HG03457 (cell line): ENCODE data around the gene DDX52.
"Not testable (repeated sequence)": the region's sequence is repeated elsewhere in the genome, so short reads cannot be mapped to it uniquely, and the experiment has no call there.

Experiments
- ATAC-seq: cut with Tn5 transposase; IDR thresholded peaks from one replicate; pipeline ENCODE4 v1.9.1; 2021; ENCODE audit warnings: moderate number of reproducible peaks; ENCODE audit not compliant: unreplicated experiment

DDX52 gene

DNA sequence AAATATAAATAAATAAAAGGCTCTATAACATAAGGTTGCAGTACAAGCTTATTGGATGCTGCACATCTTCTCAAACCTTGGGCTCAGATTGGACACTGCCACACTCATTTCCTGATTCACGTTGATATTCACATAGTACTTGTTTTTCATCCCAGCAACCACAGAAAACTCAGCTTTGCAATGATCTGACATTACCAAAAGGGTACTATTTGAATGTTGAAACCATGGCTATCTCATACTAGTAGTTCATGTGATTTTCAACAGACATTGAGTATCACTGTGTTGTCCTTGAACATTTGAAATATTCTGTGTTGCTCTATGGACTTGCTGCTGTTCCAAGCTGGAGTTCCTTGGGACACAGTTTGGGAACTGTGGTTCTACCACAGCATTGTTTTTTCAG, 14.0 kb upstream of the DDX52 start:
- no peak for ATAC-seq

DNA sequence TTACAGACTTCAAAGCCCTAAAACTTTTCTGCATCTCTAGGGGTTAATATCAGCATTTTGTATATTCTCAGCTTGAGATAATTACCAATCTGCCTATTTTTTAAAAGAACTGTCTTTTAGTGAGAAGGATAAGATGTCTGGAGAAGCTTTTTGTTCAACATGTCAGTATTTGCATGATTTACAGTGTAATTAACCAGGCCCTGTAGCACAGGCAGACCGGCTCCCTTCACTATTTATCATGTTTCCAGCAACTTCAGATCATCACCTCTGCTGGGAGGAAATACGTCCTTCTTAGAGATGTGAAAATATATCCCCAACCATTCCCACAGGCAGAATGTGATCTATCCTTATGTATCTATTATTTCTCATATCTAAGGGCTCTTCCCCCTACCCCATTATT, 8.6 kb upstream of the DDX52 start:
- ATAC-seq = no peak

DNA sequence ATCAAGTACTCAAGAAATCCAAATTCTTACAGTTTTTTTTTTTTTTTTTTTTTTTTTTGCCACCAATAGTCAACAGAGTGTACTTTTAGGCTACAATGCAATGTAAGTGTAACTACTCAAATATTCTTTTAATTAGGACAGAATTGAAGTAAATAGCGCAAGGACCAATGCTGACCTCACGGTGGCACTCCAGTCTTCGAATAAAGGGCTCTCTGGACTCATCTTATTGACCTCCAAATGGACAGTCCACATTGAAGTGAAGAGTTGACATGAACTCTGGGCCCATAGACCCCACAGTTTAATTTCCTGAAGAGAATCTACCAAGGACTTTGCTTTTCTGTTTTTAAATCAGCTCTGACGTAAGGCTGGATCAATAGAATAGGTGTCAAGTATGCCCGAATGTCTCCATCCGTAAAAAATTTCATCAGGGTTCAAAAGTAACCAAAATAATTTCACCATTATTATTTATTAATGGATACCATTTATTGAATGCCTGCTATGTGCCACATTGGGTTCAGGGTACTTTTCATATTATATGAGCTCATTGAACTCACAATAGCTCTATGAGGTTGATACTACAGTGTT, 7.3 kb upstream of the DDX52 start:
- ATAC-seq = no peak

DNA sequence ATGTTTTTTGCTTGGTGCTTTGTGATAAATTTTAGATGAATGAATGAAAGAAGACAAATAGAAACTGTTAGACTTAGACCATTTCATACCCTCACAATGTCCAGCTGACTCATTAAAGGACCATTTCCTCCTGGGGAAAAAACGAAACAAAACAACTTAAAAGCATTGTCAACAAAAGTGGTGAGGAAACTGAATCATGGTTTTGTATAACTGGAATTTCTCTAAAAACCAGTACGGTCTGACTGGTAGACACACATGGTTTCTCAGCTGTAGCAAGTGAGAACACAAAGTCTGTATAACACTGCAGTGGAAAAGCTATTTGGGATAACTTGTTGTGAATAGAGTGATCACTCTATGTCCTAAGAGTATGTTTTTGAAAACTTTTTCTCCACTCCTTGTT, 5.3 kb upstream of the DDX52 start:
- no peak for ATAC-seq

DNA sequence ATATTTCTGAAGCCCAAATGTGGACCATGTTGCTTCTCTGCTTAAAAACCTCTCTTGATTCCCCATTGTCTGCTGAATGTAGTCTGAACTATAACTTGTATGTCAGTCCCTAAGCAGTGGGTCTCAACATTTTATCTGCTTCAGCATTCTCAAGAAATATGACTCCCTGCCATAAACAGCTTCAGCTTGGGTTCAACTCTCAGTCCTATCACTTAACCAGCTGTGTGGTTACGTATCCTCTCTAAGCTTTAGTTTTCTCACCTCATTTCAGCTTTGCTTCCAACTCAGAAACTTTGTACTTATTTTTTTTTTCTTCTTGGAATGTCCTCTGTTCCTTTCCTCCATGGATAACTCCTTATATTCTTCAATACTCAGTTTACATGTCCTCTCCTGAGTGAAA, 4.6 kb upstream of the DDX52 start:
- ATAC-seq = no peak

DNA sequence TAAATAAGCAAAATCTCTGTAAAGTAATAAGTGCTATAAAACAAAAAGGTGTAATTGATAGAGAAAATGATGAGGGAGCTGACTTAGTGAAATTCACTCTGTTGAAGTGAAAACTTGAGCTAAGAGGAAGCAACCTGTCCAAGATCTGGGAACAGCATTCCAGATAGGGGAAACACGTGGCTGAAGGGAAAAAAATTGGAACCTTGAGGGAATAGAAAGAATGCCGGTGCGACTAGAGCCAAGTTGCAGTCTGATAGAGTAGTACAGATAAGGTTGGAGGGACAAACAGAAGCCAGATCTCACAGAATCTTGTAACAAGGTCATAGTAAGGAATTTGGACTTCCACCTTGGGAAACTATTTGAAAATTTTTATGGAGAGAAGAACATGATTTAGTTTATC, 623 bp upstream of the DDX52 start:
- ATAC-seq = no peak

DNA sequence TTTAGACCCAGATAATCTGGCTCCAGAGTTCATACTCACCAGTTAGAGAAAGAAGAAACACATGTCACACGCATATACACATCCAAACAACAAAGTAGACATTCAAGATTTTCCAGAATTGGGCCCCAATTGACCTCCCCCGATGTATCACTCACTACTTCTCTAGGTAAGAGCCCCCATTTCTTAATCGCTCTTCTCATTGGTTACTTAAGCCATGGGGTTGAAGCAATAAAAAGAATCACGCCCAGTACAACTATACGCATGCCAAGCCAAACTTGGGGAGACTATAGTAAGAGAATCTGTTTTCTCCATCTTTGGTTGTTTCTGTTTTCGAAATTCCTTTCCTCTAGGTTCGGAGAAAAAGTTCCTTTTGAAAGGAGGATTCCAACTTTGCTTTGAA, 565 bp downstream of the DDX52 start:
- ATAC-seq = no peak

DNA sequence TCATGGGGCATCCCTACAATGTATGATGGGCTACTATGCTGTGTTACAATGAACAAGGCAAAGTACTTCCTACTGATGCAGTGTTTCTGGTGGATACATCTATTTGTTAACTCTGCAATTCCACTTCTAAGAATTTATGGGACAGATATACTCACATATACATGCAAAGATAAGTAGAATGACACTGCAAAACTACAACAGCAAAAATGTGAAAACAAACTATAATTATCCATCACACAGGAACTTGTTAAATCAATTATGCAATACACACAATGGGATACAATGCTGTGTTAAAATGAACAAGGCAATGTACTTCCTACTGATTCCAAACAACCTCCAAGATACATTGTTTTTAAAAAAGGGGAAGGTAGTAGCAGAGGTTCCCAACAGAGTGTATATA, 3.2 kb downstream of the DDX52 start:
- ATAC-seq = no peak

DNA sequence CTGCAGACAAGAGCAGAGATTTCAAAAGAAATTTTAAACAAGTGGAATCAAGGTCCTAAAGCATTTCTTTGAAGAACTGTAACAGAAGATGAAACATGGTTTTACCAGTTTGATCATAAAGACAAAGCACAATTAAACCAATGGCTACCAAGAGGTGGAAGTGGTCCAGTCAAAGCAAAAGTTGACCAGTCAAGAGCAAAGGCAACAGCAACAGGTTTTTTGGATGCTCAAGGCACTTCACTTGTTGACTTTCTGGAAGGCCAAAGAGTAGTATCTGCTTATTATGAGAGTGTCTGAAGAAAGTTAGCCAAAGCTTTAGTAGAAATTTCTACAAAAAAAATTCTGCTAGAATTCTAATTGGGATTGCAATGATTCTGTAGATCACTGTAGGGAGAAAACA, 5.3 kb downstream of the DDX52 start:
- no peak for ATAC-seq

DNA sequence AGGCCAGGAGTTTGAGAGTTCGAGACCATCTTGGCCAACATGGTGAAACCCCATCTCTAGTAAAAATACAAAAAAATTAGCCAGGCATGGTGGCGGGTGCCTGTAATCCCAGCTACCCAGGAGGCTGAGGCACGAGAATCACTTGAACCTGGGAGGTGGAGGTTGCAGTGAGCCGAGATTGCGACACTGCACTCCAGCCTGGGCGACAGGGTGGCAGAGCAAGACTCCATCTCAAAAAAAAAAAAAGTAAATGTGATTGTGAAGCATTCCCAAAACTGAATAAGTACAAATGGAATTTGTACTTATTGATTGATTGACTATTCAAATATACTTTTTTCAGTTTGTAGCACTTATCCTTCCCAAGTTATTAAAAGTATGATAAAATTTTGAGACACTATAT, 26.8 kb downstream of the DDX52 start:
- ATAC-seq = not testable (repeated sequence)

DNA sequence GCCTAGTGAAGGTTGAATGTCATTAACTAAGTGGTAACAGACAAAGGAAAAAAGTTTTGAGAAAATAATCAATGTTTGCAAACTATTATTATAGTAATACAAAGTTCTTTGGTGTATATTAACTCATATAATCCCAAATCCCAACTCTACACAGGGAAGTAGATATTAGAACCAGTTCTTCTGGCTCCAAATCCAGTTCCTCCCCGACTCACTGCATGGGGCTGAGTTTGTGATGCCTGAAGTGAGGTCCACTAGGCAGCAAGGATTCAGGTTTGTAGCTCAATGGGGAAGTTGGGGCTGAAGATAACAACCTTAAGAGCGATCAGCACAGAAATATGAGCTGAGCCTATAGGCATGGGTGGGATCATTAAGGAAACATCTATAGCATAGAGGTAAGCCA, 28.4 kb downstream of the DDX52 start:
- no peak for ATAC-seq

DNA sequence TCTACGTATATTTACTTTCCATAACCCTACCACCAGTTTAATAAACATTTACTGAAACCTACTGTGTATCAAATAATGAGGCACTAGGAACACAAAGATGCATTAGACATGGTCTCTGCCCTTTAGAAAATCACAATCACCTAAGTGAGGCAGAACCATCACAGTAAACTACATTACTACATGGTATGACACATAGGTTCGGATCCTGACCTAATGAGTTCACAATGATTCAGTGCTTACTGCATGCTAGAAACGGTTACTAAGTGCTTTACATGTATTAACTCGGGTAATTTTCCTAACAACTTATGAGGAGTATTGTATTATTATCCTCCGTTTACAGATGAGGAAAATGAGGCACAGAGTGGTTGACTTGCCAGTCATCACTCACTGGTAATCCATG, 28.9 kb downstream of the DDX52 start:
- ATAC-seq = no peak

DNA sequence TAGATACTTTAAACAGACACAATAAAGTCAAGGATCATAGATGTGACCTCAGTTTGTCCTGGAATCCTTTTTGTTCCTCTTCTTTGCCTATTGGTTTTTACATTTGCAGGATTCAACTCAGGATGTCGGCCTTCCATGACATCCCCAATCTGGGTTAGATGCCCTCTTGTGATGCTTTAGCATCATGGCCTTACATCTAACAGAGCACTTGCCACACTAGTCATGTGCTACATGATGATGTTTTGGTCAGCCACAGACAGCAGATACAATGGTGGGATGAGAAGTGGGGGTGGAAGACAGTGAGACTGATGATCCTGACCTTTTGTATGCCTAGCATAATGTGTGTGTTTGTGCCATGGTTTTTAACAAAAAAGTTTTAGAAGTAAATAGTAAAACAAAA, 32.3 kb downstream of the DDX52 start:
- no peak for ATAC-seq

DNA sequence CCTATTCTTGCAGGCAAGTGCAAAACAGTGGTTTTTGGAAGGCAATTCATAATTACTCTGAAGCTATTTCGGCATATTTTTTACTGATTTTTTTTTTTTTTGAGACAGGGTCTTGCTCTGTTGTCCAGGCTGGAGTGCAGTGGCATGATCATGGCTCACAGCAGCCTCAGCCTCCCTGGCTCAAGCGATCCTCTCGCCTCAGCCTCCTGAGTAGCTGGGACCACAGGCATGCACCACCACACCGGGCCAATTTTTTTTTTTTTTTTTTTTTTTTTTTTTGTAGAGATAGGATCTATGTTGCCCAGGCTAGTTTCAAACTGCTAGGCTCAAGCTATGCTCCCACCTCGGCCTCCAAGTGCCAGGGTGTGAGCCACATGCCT, 33.2 kb downstream of the DDX52 start:
- ATAC-seq = not testable (repeated sequence)

DNA sequence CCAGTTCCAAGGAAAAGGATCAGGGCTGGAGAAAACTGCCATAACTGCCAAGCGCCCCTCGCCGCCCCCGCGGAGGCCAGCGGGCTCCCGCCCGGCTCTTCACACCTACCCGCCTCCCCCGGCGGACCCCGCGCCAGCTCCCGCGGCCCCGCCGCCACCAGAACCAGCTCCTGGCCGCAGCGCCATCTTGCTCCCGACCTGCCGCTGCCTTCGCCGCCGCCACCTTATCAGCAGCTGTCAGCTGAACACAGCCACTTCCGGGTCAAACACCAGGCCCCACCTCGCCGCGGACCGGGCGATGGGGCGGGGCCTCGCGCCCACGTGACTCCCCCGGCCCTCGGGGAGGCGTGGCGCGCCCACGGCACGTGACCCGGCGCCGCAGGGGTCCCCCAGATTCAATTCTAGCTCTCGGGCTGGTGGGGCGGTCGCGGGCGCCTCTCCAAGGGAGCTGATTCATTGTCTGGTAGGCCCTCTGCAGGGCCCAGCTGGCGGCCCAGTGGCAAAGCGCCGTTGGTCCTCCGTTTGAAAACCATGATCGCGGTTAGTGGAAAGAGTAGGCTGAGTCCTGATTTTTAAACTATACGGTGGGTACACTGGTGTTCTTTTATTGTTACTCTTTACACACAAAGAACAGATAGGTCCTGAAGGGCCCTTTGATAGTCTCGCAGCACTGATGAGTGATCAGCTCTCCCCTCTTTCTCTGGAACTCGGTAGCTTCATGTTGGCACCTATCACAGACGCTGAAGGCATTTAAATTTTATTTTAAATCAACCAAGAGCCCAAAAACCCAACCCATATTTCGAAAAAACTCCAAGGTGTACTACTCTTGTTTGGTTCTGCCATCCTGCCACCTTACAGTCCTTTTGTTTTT, 33.8 kb downstream of the DDX52 start, which contains the start of gene SYNRG:
SYNRG (minus strand) TSS at position 249 of the 871 bp plus-strand sequence; CDS start at position 186, 63 bp downstream.
- ATAC-seq = peak; percentile 65

DNA sequence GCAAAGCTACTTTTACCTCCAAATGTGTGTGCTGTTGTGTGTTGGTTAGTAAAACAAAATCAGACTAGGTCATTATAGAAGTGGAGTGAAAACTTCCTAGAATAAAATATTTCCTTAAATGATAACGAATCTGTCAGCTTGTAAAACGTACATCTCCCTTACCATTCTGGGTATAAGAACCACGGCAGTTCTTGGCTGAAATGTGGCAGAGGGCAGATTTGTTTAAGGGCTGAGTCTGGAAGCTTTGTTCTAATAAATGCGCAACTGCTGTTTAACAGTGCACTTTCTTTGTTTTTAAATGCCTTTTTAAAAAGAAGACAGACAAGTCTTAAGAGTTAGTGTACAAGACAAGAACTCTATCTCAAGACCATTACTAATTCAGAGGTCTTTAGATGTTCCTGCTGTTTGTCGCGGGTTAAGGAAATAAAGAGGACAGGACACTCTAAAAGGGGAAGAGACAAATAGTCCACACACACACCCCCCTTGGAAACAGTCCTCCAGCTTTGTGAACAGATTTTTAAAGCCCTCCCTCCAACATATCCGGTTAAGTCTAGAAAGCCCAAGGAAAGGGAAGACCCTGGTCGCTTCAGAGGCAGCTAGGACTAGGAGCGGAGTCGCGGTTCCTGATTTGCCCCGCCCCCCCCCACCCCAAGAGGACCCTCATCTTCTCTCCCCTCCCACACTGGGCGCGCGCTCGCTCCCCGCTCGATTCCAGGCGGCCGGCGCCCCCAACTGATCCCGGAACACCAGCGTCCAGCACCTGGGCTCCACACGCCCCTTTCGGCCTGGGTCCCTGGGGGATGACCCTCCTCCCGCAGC, 34.7 kb downstream of the DDX52 start:
- peak; percentile 18 for ATAC-seq

DNA sequence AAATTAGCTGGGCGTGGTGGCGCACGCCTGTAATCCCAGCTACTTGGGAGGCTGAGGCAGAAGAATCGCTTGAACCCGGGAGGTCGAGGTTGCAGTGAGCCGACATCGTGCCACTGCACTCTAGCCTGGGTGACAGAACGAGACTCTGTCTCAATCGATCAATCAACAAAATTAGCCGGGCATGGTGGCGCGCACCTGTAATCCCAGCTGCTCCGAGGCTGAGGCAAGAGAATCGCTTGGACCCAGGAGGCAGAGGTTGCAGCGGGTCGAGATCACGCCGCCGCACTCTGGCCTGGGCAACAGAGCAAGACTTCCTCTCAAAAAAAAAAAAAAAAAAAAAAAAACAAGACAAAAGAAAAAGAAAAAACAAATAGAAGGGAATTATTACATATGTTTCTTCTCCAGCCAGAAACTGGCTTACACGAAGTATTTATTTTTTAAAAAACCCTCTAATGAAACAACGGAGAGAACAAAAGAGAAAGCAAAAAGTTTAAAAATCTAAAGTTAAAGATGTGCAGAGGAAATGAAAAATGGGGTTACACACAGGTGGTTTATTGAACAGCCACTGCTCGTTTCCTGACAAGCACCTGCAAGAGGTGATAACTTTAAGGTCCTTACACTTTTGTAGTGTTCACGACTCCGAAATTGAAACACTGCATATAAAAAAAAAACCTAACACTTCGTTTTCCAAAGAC, 35.5 kb downstream of the DDX52 start:
- ATAC-seq = no peak

DNA sequence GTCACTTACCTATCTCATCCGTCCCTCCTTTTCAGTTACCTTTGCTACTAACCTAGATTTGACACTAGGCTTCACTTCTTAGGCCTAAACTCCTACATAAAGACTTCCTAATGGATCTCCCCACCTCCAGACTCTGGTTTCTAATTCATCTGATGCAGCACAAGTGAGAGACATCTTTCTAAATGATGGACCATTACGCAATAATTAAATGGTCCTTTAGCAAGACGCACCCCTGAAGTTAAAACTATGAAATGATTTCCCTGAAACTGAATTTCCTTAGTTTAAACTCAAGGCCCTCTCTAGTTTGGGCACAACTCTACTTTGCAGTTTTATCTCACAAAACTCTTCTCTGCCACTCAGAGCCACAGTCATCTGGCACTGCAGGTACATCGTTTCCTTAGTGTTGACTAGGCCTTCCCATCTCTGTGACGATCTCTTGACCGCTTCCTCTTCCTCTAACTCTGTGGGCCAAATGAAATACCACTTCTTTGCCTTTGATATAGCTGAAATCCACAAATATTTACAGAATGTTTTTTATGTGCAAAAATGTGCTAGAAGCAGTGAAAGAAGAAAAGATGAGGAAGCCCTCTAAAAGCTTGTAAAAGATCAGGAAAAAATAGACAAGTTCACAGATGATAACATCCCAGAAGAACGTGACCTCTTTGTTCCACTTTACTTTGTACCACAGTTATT, 37.3 kb downstream of the DDX52 start:
- ATAC-seq = no peak

DNA sequence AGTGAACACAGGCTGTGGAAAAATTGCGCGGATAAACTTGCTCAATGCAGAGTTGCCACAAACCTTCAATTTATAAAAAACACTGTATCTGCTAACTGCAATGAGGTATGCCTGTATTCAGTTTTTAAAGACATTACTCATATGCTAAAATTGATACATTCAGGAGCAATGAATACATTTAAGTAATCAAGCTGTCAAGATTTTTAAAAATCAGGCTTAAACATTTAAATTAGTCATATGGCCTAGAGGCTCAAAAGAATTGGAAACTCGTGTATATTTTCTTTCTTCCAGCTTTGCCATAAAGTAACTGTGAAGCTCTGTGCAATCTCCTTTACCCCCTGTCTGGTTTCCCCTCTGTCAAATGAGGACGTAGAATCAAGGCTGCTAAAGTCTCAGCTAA, 38.2 kb downstream of the DDX52 start:
- no peak for ATAC-seq

DNA sequence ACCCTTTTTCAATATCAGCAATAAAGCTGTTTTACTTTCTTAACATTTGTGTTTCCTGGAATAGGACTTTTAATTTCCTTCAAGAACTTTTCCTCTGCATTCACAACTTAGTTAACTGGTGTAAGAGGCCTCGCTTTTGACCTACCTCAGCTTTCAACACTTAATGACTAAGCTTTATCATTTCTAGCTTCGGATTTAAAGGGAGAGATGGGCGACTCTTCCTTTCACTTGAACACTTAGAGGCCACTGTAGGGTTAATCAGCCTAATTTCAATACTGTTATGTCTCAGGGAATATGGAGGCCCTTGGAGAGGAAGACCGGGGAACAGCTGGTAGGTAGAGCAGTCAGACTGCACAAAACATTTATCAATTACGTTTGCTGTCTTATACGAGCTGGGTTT, 38.7 kb downstream of the DDX52 start:
- ATAC-seq = no peak

DNA sequence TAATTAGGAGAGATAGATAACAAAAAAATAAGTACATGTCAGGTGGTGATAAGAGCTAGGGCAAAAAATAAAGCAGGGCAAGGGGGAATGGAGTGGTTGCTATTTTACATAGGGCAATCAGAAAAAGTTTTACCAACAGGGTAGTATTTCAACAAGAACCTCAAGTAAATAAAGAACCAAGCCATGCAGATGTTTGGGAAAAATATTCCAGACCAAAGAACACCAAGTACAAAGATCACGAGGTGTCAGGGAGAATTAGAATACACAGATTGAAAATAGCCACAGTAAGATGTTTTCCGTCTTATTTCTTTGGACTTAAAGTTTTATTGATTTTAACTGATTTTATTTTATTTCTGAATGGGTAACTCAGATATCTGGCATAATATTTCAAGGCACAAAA, 45.1 kb downstream of the DDX52 start:
- no peak for ATAC-seq
